DMS79 (cell line): ENCODE measurements around the gene DISC1.

Experiments used
- DNase-seq: peaks from one replicate; lab custom pipeline; 2025; lab: John Stamatoyannopoulos, UW

The DISC1 gene

GRCh38 chr1:232044728-232045127, 418.1 kb downstream of the DISC1 start:
- DNase-seq = no peak

GRCh38 chr1:232045139-232045994, 418.8 kb downstream of the DISC1 start:
- no peak for DNase-seq

- no peak for DNase-seq
Measured at GRCh38 chr1:232046451-232047306, 420.1 kb downstream of the DISC1 start.

DNA sequence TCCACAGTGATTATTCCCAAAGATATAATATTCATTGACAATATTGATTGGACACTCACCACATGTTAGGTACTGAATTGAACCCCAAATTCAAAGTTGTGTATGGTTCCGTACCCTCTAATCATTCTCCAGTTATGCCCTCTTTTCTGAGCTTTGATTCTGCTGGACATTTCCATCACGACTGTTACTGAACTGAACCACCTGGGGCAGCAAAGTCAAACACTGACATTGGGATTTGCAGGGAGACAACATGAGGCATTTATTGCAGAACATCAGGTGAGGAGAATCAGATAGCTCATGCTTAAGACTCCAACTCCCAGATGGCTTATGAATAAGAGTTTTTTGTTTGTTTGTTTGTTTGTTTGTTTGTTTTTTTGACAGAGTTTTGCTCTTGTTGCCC, 420.9 kb downstream of the DISC1 start:
- no peak for DNase-seq

- no peak for DNase-seq
Measured at GRCh38 chr1:232048481-232048880, 421.9 kb downstream of the DISC1 start.

DNA sequence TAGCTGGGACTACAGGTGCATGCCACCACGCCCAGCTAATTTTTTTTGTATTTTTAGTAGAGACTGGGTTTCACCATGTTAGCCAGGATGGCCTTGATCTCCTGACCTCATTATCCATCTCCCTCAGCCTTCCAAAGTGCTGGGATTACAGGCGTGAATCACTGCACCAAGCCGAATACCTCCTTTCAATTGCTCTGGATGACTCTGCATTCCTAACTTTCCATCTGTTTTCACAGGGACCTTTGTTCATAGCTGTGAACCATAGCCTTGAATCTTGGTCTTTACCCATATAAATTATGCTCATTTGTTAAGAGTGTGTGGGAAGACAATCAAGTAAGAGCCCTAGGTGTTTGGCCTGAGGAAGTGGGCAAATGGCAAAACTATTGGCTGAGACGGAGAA, 422.7 kb downstream of the DISC1 start:
- DNase-seq = no peak

DNA sequence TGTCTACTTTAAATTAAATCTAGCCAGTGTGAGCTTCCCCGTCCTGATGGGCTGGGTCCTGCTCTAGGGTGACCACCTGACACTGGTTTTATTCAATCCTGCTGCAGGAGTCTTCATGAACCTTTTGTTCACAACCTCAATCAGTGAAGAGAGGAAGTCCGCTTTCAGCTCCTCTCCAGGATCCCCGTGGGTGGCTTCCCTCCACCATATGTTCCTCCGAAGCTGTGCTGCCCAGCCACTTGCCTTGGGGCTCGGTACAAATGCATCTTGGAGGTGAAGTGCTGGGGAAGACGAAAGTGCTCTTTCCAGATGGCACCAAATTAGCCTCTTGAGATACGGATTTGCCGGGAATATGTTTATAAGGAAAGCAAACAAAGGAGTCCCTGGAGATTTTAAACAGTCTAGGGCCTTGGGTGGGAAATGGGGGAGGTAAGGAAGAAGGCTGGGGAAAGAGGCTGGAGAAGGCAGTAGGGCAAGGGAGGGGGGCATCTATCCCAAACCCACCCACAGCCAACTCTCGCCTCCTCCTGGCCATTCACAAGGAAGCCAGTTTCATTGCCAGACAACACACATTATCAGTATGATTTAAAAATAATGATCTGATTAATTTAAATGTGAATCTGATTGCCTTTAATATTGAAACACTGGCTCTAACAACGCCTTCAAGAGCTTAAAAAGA, 430.8 kb downstream of the DISC1 start:
- DNase-seq = no peak

DNA sequence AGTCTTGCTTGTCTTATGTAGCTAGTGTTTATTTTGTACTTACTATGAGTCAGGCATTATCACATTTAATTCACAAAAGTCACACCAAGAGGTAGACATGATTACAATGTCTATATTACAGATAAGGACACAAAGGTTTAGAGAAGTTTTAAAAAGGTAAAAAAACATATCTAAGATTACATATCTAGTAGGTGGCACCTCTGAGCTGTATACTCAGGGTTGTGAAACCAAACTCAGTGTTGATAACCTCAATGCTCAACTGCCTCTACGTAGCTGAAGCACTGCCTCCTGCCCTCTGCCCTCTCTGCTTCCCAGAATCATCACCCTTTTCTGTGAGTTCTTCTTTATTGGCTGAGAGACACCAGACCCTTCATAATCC, 431.3 kb downstream of the DISC1 start:
- DNase-seq = no peak

DNA sequence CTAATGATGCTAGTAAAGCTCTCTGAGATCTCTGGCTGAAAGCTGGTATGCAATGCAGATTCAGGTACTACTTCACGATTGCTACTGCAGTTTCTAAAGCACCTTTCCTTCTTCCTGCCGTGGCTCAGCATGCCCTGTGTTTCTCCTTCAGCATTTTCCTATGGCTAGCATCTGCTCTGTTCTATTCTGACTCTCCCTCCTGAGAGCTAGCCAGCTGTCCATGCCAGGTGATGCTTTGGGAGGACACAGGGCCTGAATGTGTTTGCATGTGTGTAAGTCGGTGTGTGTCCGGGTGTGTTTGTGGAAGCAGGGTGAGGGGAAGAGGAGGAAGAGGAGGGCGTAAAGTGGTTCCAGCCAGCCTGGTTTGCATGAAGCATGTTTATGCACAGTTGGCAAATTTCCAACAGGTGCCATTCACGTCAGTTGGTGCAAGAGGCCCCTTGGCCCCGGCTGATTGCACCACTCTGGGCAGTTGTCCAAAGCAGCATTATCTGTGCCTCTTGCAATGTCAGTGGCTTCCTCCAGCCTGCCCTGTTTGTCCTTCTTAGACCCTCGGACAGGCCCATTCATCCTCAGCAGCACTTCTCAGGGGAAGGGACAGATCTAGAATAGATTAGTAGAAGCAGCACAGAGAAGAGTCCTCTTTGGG, 433.3 kb downstream of the DISC1 start:
- DNase-seq = peak; percentile 67

- no peak for DNase-seq
Measured at GRCh38 chr1:232062967-232063366, 436.4 kb downstream of the DISC1 start.

GRCh38 chr1:232066521-232066920, 439.9 kb downstream of the DISC1 start:
- DNase-seq = no peak

- DNase-seq = no peak
Measured at GRCh38 chr1:232074265-232074664, 447.7 kb downstream of the DISC1 start.

DNA sequence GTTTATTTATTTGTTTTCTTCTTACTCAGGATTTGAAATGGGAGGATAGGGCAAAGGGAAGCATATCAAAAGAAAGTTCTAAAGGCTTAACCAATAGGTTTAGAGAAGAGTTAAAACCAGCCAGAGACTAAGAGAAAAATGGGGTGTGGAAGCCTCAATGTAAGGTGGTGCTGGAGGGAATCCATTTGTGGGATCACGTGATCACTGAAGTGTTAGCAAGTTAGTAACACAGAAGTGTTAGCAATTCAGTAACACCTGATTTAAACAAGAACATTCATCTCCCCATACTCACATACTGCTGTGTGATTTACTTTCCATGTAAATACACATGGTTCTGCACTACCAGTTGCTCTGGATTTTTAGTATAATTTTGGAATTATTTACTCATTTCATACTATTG, 451.2 kb downstream of the DISC1 start:
- DNase-seq = no peak

GRCh38 chr1:232084584-232085223, 458.1 kb downstream of the DISC1 start:
- DNase-seq = no peak

DNA sequence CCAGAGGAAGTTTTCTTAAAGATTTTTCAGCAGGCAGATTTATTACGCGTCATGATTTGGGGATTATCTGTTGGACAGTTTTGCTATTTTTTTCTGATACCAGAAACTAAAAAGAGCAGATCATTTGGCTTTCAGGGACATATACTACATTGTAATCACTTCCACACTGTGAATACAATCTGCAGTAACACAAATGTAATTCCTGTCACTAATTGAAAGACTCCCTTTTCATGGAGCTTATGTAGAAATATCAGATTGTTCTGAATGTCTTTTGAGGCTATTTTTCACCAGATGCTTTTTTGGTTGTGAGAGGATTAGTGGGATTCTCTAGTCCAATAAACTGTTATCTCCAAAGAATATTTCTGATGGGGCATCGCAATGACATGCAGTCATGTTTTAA, 464.2 kb downstream of the DISC1 start:
- no peak for DNase-seq
